Neural progenitor cell (in vitro differentiated cells): Measurements from ENCODE around the gene KLK1. TPM values are rescaled to one million over a fixed set of nuclear protein-coding genes. Genes with fewer than 3 reads are reported as not detected.
A peak's percentile ranks its signal among the peaks of the same experiment; 100 is the strongest.

Source experiments
- DNase-seq: peaks from one replicate; pipeline ENCODE4 v3.0.0-alpha.2; 2016; ENCODE audit warnings: low spot score
- H2AFZ ChIP-seq: fragments of 200-600 bp; sonication (generic); replicated peaks from 2 replicates; pipeline ENCODE4 v1.6.1; 2016; ENCODE audit warnings: antibody characterized with exemption
- H3F3A ChIP-seq: fragments of 200-600 bp; sonication (generic); 2 replicates; pipeline ENCODE4 v1.6.1; 2016; ENCODE audit warnings: antibody characterized with exemption, low read depth
- H3K27ac ChIP-seq: fragments of 200-600 bp; sonication (generic); 2 replicates; pipeline ENCODE4 v1.5.1; 2016; ENCODE audit warnings: mild to moderate bottlenecking
- H3K27me3 ChIP-seq: fragments of 200-600 bp; sonication (generic); 2 replicates; pipeline ENCODE4 v1.6.1; 2016; ENCODE audit warnings: mild to moderate bottlenecking, moderate library complexity
- H3K36me3 ChIP-seq: fragments of 200-600 bp; sonication (generic); 2 replicates; pipeline ENCODE4 v1.5.1; 2016
- H3K4me1 ChIP-seq: fragments of 200-600 bp; sonication (generic); 2 replicates; pipeline ENCODE4 v1.6.1; 2016; ENCODE audit warnings: mixed run types
- H3K4me2 ChIP-seq: fragments of 200-600 bp; sonication (generic); 2 replicates; pipeline ENCODE4 v1.6.1; 2016
- H3K4me3 ChIP-seq: fragments of 200-600 bp; sonication (generic); 2 replicates; pipeline ENCODE4 v1.5.1; 2016
- H3K79me2 ChIP-seq: fragments of 200-600 bp; sonication (generic); 2 replicates; pipeline ENCODE4 v1.6.1; 2016; ENCODE audit warnings: low read depth
- H3K9ac ChIP-seq: fragments of 200-600 bp; sonication (generic); 2 replicates; pipeline ENCODE4 v1.6.1; 2016
- H3K9me3 ChIP-seq: fragments of 200-600 bp; sonication (generic); 2 replicates; pipeline ENCODE4 v1.5.1; 2016; ENCODE audit warnings: low read depth
- H4K20me1 ChIP-seq: fragments of 200-600 bp; sonication (generic); 2 replicates; pipeline ENCODE4 v1.6.1; 2016; ENCODE audit warnings: low read depth
- H3K27ac Mint-ChIP-seq: 3 replicates; pipeline ENCODE4 v1.8.0; 2021; ENCODE audit warnings: mixed read lengths
- H3K27me3 Mint-ChIP-seq: 2 replicates; pipeline ENCODE4 v1.8.0; 2022; ENCODE audit warnings: low read depth, mild to moderate bottlenecking, inconsistent platforms, moderate library complexity, mixed read lengths; ENCODE audit not compliant: insufficient read depth
- H3K36me3 Mint-ChIP-seq: 3 replicates; pipeline ENCODE4 v1.8.0; 2021; ENCODE audit warnings: mixed read lengths
- H3K4me1 Mint-ChIP-seq: 3 replicates; pipeline ENCODE4 v1.8.0; 2021; ENCODE audit warnings: mixed read lengths
- H3K4me3 Mint-ChIP-seq: 3 replicates; pipeline ENCODE4 v1.8.0; 2021; ENCODE audit warnings: mild to moderate bottlenecking, moderate library complexity, mixed read lengths
- H3K9me3 Mint-ChIP-seq: 3 replicates; pipeline ENCODE4 v1.8.0; 2020; ENCODE audit warnings: mixed read lengths
- CTCF ChIP-seq: fragments of 200-600 bp; sonication (generic); IDR thresholded peaks from 2 replicates; pipeline ENCODE4 v1.5.1; 2017; ENCODE audit warnings: antibody characterized with exemption, mild to moderate bottlenecking
- EZH2 ChIP-seq: fragments of 200-600 bp; sonication (generic); IDR thresholded peaks from 2 replicates; pipeline ENCODE4 v1.6.1; 2017; ENCODE audit warnings: antibody characterized with exemption, mild to moderate bottlenecking, moderate library complexity
- EZH2phosphoT487 ChIP-seq: fragments of 200-600 bp; sonication (generic); IDR thresholded peaks from 2 replicates; pipeline ENCODE4 v1.6.1; 2017; ENCODE audit warnings: antibody characterized with exemption
- total RNA-seq: library from RNA; depleted of rRNA; stranded (reverse); fragments of >200 nt; gene quantifications from 2 replicates; pipeline ENCODE4 v1.2.3, GENCODE V29; 2015; ENCODE audit warnings: low replicate concordance

KLK1 gene
- total RNA-seq, 1 donor from 2014 or later = not detected

- Histone ChIP-seq H3K4me2 (no peak overlapping the region), H3K9ac (no peak overlapping the region), H3K4me1 (peaks cover 4% of the 10 kb centered on the region), H3K36me3 (peaks cover 7% of the 10 kb centered on the region), H3K27ac (no peak overlapping the region), H3K4me3 (no peak overlapping the region), H3F3A (peaks cover 55% of the 10 kb centered on the region), H3K9me3 (no peaks in the 10 kb centered on the region), H3K27me3 (no peaks in the 10 kb centered on the region), H3K79me2 (peaks cover 34% of the 10 kb centered on the region), H2AFZ (no peak overlapping the region), H4K20me1 (peaks cover 81% of the 10 kb centered on the region)
- H3K4me3 Mint-ChIP-seq = no peak overlapping the region
- no peak overlapping the region for H3K27ac Mint-ChIP-seq
- H3K9me3 Mint-ChIP-seq = no peaks in the 10 kb centered on the region
- no peak for DNase-seq
- peaks cover 15% of the 10 kb centered on the region for H3K36me3 Mint-ChIP-seq
- peaks cover 5% of the 10 kb centered on the region for H3K27me3 Mint-ChIP-seq
- peaks cover 14% of the 10 kb centered on the region for H3K4me1 Mint-ChIP-seq
- no peak for TF ChIP-seq CTCF
- TF ChIP-seq EZH2 = no peak
- no peak for TF ChIP-seq EZH2phosphoT487
These were observed 26.2 kb downstream of the KLK1 start for GRCh38 chr19:50797429-50797780.

GRCh38 chr19:50796634-50797428 is 26.8 kb downstream of the KLK1 start:
- Mint-ChIP-seq H3K4me3 (no peak overlapping the region), H3K27ac (no peak overlapping the region), H3K4me1 (peaks cover 8% of the 10 kb centered on the region), H3K9me3 (no peaks in the 10 kb centered on the region), H3K27me3 (peaks cover 2% of the 10 kb centered on the region), H3K36me3 (peaks cover 15% of the 10 kb centered on the region)
- Histone ChIP-seq H3F3A (peaks cover 53% of the 10 kb centered on the region), H3K36me3 (peaks cover 7% of the 10 kb centered on the region), H2AFZ (no peak overlapping the region), H3K9ac (no peak overlapping the region), H3K4me3 (no peak overlapping the region), H3K9me3 (no peaks in the 10 kb centered on the region), H3K27me3 (no peaks in the 10 kb centered on the region), H3K4me1 (peaks cover 4% of the 10 kb centered on the region), H3K79me2 (peaks cover 28% of the 10 kb centered on the region), H3K27ac (peak overlapping the region; percentile 13), H4K20me1 (peaks cover 75% of the 10 kb centered on the region), H3K4me2 (no peak overlapping the region)
- no peak for TF ChIP-seq EZH2
- no peak for TF ChIP-seq EZH2phosphoT487
- no peak for TF ChIP-seq CTCF
- no peak for DNase-seq

GRCh38 chr19:50796128-50796633 is 27.4 kb downstream of the KLK1 start:
- Mint-ChIP-seq H3K9me3 (no peaks in the 10 kb centered on the region), H3K36me3 (peaks cover 14% of the 10 kb centered on the region), H3K4me1 (peaks cover 7% of the 10 kb centered on the region), H3K27me3 (peaks cover 2% of the 10 kb centered on the region), H3K27ac (peak overlapping the region; percentile 60), H3K4me3 (no peak overlapping the region)
- no peak overlapping the region for H3K4me2 ChIP-seq
- peaks cover 22% of the 10 kb centered on the region for H3K79me2 ChIP-seq
- H3K4me1 ChIP-seq = peaks cover 4% of the 10 kb centered on the region
- H3F3A ChIP-seq = peaks cover 50% of the 10 kb centered on the region
- H3K4me3 ChIP-seq = no peak overlapping the region
- H3K27ac ChIP-seq = no peak overlapping the region
- H3K36me3 ChIP-seq = peaks cover 5% of the 10 kb centered on the region
- no peaks in the 10 kb centered on the region for H3K9me3 ChIP-seq
- H4K20me1 ChIP-seq = peaks cover 68% of the 10 kb centered on the region
- no peak overlapping the region for H2AFZ ChIP-seq
- no peak for TF ChIP-seq EZH2phosphoT487
- TF ChIP-seq EZH2 = no peak
- TF ChIP-seq CTCF = no peak
- H3K9ac ChIP-seq = no peak overlapping the region
- no peaks in the 10 kb centered on the region for H3K27me3 ChIP-seq
- DNase-seq = no peak
